ENCODE data around the gene GATB. TPM values are rescaled to one million over a fixed set of nuclear protein-coding genes. Genes with fewer than 3 reads are reported as not detected.

GATB gene
- total and polyA plus RNA-seq, 2 of the 4 experiments (the other 2 are of a cell fraction): 18.7 to 20.3 TPM

DNA sequence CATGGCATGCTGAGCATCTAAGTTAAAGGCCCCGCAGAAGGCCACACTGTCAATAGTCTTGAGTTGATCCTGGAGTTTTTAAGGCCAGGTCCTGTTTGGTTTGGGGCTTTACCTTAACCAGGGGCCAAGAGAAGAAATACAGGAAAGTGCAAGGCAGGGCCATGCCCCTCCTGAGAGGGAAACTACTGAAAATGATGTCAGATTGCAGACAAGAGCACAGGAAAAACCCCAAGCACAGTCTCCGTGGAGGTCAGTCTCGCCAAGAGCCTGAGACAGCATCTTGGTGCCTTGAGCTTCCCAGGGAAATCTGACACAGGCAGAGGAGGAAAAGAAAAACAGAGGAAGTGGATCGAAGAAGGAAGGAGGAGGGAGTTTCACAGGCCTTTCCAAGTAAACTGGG, 32.2 kb upstream of the GATB start:
- ATAC-seq (ENCODE audit: low read depth) (no peak), DNase-seq (no peak)
- H3K4me1 ChIP-seq (ENCODE audit: control insufficient read depth, insufficient read depth, low read length): no peaks in the 10 kb centered on the region
- no peak overlapping the region for H3K27ac ChIP-seq (ENCODE audit: insufficient read depth, low read length)
- intact Hi-C loops (cut with micrococcal nuclease) (no loop called here), dilution Hi-C loops (cut with HindIII; ENCODE audit: low sequenced_read_pairs, unreplicated experiment) (no loop called here), in situ Hi-C loops (cut with MboI; ENCODE audit: low sequenced_read_pairs) (no loop called here)
- H3K4me3 ChIP-seq (ENCODE audit: insufficient read depth, low read depth, low read length): no peak overlapping the region
- H2BK5ac ChIP-seq (ENCODE audit: low read depth, low read length, poor library complexity, severe bottlenecking): no peak overlapping the region
- H3K4ac ChIP-seq (ENCODE audit: low read depth, low read length): no peak overlapping the region
- no peaks in the 10 kb centered on the region for H4K20me1 ChIP-seq (ENCODE audit: insufficient read depth, low read length)
- TF ChIP-seq USF2 (IDR thresholded peaks at IDR 0.05; ENCODE audit: low read depth, low read length): no peak
- no peak for TF ChIP-seq FOS (IDR thresholded peaks at IDR 0.05; ENCODE audit: low read depth, low read length)
- no peak for TF ChIP-seq MAFK (IDR thresholded peaks at IDR 0.05; ENCODE audit: low read depth, low read length)
- TF ChIP-seq POLR2A (IDR thresholded peaks at IDR 0.05; ENCODE audit: low read depth, low read length): no peak
- TF ChIP-seq CHD1 (IDR thresholded peaks at IDR 0.05; ENCODE audit: low read depth, low read length): no peak
- no peak for TF ChIP-seq CEBPB (IDR thresholded peaks at IDR 0.05; ENCODE audit: low read depth, low read length)
- no peak for TF ChIP-seq RFX5 (IDR thresholded peaks at IDR 0.05; ENCODE audit: low read depth, low read length)
- TF ChIP-seq RAD21 (IDR thresholded peaks at IDR 0.05; ENCODE audit: low read length): no peak
- no peak for TF ChIP-seq SMC3 (IDR thresholded peaks at IDR 0.05; ENCODE audit: low read depth, low read length)
- no peak for TF ChIP-seq BHLHE40 (IDR thresholded peaks at IDR 0.05; ENCODE audit: low read depth, low read length)
- no peak for TF ChIP-seq RCOR1 (IDR thresholded peaks at IDR 0.05; ENCODE audit: insufficient replicate concordance, low read length)
- TF ChIP-seq MAZ (IDR thresholded peaks at IDR 0.05; ENCODE audit: borderline replicate concordance, low read depth, low read length): no peak
- no peak for TF ChIP-seq MXI1 (IDR thresholded peaks at IDR 0.05; ENCODE audit: borderline replicate concordance, low read depth, low read length)
- TF ChIP-seq ELK1 (IDR thresholded peaks at IDR 0.05; ENCODE audit: borderline replicate concordance, low read depth, low read length): no peak
- TF ChIP-seq NFE2L2 (IDR thresholded peaks at IDR 0.05; ENCODE audit: low read depth, low read length): no peak
- no peak overlapping the region for H4K5ac ChIP-seq (ENCODE audit: low read depth, low read length)
- H3K9ac ChIP-seq (ENCODE audit: low read depth, low read length): no peak overlapping the region
- ChIA-PET POLR2A (ENCODE audit: unreplicated experiment) (no interaction called here), CTCF (no interaction called here)
- H2BK20ac ChIP-seq (ENCODE audit: low read depth, low read length): no peak overlapping the region
- no peak overlapping the region for H3K14ac ChIP-seq (replicated peaks; ENCODE audit: low read depth, low read length)
- no peak overlapping the region for H3K4me2 ChIP-seq (ENCODE audit: low read depth, low read length)
- H3K56ac ChIP-seq (ENCODE audit: extremely low read depth, insufficient read depth, low read length): no peak overlapping the region
- H3K79me1 ChIP-seq (ENCODE audit: low read depth in 1 of 2, low read length in 2 of 2): no peaks in the 10 kb centered on the region
- H3K9me1 ChIP-seq (ENCODE audit: insufficient read depth, low read length): no peaks in the 10 kb centered on the region
- no peaks in the 10 kb centered on the region for H3K36me3 ChIP-seq (ENCODE audit: control insufficient read depth, insufficient read depth, low read length)
- H2AK9ac ChIP-seq (replicated peaks; ENCODE audit: low read depth, low read length, poor library complexity): no peak overlapping the region
- no peak overlapping the region for H3K18ac ChIP-seq (ENCODE audit: low read depth, low read length)
- H2AK5ac ChIP-seq (ENCODE audit: low read depth, low read length): no peak overlapping the region
- WGBS, 2 experiments (ENCODE audit: extremely low coverage in 2 of 2, insufficient read length in 1 of 2): no CpG with 5 or more reads among the region's 4 CpGs
- H2AFZ ChIP-seq (replicated peaks; ENCODE audit: low read length, poor library complexity): no peak overlapping the region
- no peak overlapping the region for H3K23ac ChIP-seq (ENCODE audit: low read depth, low read length)
- H3K9me3 ChIP-seq (ENCODE audit: control insufficient read depth, insufficient read depth, low read length): no peaks in the 10 kb centered on the region
- no peak overlapping the region for H4K8ac ChIP-seq (ENCODE audit: low read depth in 2 of 2, low read length in 2 of 2)
- peaks cover 25% of the 10 kb centered on the region for H3K27me3 ChIP-seq (ENCODE audit: control insufficient read depth, insufficient read depth, low read length)
- no peak overlapping the region for H2BK120ac ChIP-seq (ENCODE audit: low read depth, low read length)
- no peak overlapping the region for H2BK15ac ChIP-seq (ENCODE audit: low read depth, low read length)
- BruUV-seq (replicated peaks): no TSS peak
- no peak overlapping the region for H4K91ac ChIP-seq (ENCODE audit: insufficient read depth, low read depth, low read length)

Measured in IMR-90 (cell line).